ENCODE data around the gene DBN1. TPM values are rescaled to one million over a fixed set of nuclear protein-coding genes. Genes with fewer than 3 reads are reported as not detected.

The DBN1 gene
- total and polyA plus RNA-seq, 2 donors (not counting 3 experiments of a cell fraction or from before 2014, with no cell fraction given): 198 to 336 TPM

- POLR2A ChIA-PET: interaction anchor here (0.5 to 1.2 kb wide), 2 partner anchors 8 to 360 kb away, joined by 3 to 4 read pairs; partner anchors contain the start of gene FGFR4
- Histone ChIP-seq H3K79me2 (ENCODE audit: control insufficient read depth, insufficient read depth, low read length) (no peaks in the 10 kb centered on the region), H2AFZ (ENCODE audit: low read depth, low read length) (peak within 1 kb of the TSS; percentile 43), H3K36me3 (ENCODE audit: control insufficient read depth in 2 of 2, extremely low read depth in 1 of 2, insufficient read depth in 2 of 2, low read length in 2 of 2) (peaks cover 0 to 4% of the 10 kb centered on the region in 2 experiments), H3K9me3 (replicated peaks; ENCODE audit: control insufficient read depth, insufficient read depth, low read length) (no peaks in the 10 kb centered on the region), H4K20me1 (replicated peaks; ENCODE audit: control insufficient read depth, extremely low read depth, insufficient read depth, low read length) (no peaks in the 10 kb centered on the region), H3K4me1 (ENCODE audit: control insufficient read depth, extremely low read depth, insufficient read depth, low read length) (peaks cover 14% of the 10 kb centered on the region), H3K27me3 (ENCODE audit: control insufficient read depth in 2 of 2, insufficient read depth in 2 of 2, low read length in 2 of 2) (no peaks in the 10 kb centered on the region), H3K4me2 (ENCODE audit: insufficient read depth, low read length) (peak within 1 kb of the TSS; percentile 65), H3K9ac (replicated peaks; ENCODE audit: extremely low read depth, insufficient read depth, low read length) (peak within 1 kb of the TSS; percentile 52), H3K27ac (ENCODE audit: insufficient read depth, low read depth, low read length) (no peak within 1 kb of the TSS), H3K9me1 (replicated peaks; ENCODE audit: control insufficient read depth, extremely low read depth, insufficient read depth, low read length) (no peaks in the 10 kb centered on the region), H3K4me3 (replicated peaks in 1 of 3; ENCODE audit: insufficient read depth in 1 of 3, low read depth in 1 of 3, low read length in 3 of 3) (peak within 1 kb of the TSS; percentile 11 to 58 (median 18))
- dilution Hi-C loops (cut with MboI; ENCODE audit: extremely low pct_ligation_motif_present, low sequenced_read_pairs) (no loop called here), intact Hi-C loops (cut with micrococcal nuclease) (loop anchor here (1.0 kb wide), 2 partner anchors 8 to 20 kb away; partner anchors contain the start of gene GRK6)
- CTCF ChIA-PET: interaction anchor here (0.8 to 13.5 kb wide), 10 partner anchors 7 to 80 kb away, joined by 3 to 288 read pairs (median 6); partner anchors contain the start of genes GRK6 and PFN3
- BruUV-seq (replicated peaks): no TSS peak
- TF ChIP-seq CTCF (IDR thresholded peaks at IDR 0.05; ENCODE audit: extremely low read depth in 1 of 2, insufficient read depth in 1 of 2, low read depth in 1 of 2, low read length in 2 of 2) (peak in 1 of 2 donors; percentile 10), POLR2A (IDR thresholded peaks at IDR 0.05; ENCODE audit: low read depth, low read length) (peak; percentile 67), MAX (IDR thresholded peaks at IDR 0.05; ENCODE audit: insufficient read depth, insufficient read length) (no peak), POLR2AphosphoS5 (IDR thresholded peaks at IDR 0.05; ENCODE audit: insufficient read depth, low read depth, low read length) (peak; percentile 66), FOS (IDR thresholded peaks at IDR 0.05; ENCODE audit: borderline replicate concordance, insufficient read depth, low read length) (no peak), GATA2 (IDR thresholded peaks at IDR 0.05; ENCODE audit: insufficient read depth, insufficient read length, low read depth, low read length) (no peak)
- peak; percentile 56 for DNase-seq (ENCODE audit: low read depth, low spot score)
- FAIRE-seq: peak; percentile 62
Observed at GRCh38 chr5:177446200-177447065, 27.0 kb downstream of the DBN1 start, which contains the start of gene PRR7. Gene PRR7 (plus strand): TSS chr5:177446814. CDS start chr5:177455068, 8,254 bp downstream.
